Measurements from ENCODE around the gene DOCK1. TPM values are rescaled to one million over a fixed set of nuclear protein-coding genes. Genes with fewer than 3 reads are reported as not detected.

DOCK1 gene
- total RNA-seq, 4 donors from 2014 or later = 60.6 to 136 (median 92.7) TPM

DNA sequence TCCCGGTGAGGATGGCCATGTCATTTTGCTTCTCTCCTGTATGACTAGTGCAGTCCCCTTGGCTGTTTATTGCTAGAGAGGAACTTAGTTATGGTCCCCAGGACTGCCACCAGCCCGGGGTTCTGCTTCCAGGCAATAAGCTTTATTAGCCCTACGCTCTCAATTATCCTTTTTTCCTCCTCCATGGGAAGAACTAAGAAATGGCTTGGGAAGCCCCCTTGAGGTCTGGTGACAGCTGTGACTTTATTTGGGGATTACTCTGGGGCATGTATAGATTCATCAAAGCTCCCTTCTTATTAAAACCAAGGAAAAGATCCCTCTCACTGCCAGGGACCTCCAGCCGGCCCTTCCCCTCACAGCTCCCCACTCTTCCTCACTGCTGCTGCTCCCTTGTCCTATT, 446.3 kb downstream of the DOCK1 start:
- no peak for DNase-seq (ENCODE audit: low spot score in 2 of 2)
- Histone ChIP-seq H3K9me3 (no peaks in the 10 kb centered on the region), H3K4me1 (no peaks in the 10 kb centered on the region), H3K4me3 (no peak overlapping the region), H3K36me3 (peaks cover 11% of the 10 kb centered on the region), H3K27ac (no peak overlapping the region), H3K27me3 (no peaks in the 10 kb centered on the region)
- TF ChIP-seq EP300 (IDR thresholded peaks at IDR 0.05) (no peak), POLR2AphosphoS5 (IDR thresholded peaks at IDR 0.05) (no peak), POLR2A (IDR thresholded peaks at IDR 0.05) (no peak)
- WGBS = 89% methylated on average over 4 of the region's 4 CpGs

DNA sequence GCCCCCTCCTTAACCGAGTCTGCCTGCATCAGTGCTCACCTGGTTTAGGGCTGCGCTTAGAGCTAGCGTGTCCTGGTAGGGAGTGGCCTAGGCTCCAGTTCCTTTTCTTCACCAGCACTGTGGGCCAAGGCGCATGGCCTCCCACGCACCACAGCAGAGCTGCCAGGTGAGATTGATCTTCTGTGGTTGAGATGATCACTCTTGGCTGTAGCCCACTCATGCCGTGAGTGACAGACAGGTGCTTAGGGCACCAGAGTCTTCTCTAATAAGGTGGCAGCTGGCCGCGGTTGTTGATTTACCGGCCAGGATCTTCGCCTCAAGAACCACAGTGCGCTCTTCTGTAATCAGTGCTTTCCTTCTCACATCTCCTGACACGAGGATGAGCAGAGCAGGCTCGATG, 448.3 kb downstream of the DOCK1 start:
- TF ChIP-seq POLR2A (IDR thresholded peaks at IDR 0.05) (no peak), POLR2AphosphoS5 (IDR thresholded peaks at IDR 0.05) (no peak), EP300 (IDR thresholded peaks at IDR 0.05) (no peak)
- TF ChIP-seq, protein P1, sequence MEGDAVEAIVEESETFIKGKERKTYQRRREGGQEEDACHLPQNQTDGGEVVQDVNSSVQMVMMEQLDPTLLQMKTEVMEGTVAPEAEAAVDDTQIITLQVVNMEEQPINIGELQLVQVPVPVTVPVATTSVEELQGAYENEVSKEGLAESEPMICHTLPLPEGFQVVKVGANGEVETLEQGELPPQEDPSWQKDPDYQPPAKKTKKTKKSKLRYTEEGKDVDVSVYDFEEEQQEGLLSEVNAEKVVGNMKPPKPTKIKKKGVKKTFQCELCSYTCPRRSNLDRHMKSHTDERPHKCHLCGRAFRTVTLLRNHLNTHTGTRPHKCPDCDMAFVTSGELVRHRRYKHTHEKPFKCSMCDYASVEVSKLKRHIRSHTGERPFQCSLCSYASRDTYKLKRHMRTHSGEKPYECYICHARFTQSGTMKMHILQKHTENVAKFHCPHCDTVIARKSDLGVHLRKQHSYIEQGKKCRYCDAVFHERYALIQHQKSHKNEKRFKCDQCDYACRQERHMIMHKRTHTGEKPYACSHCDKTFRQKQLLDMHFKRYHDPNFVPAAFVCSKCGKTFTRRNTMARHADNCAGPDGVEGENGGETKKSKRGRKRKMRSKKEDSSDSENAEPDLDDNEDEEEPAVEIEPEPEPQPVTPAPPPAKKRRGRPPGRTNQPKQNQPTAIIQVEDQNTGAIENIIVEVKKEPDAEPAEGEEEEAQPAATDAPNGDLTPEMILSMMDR (IDR thresholded peaks at IDR 0.05) = no peak
- no peak for DNase-seq (ENCODE audit: low spot score in 2 of 2)
- WGBS = 88% methylated on average over 13 of the region's 13 CpGs
- Histone ChIP-seq H3K27ac (no peak overlapping the region), H3K9me3 (no peaks in the 10 kb centered on the region), H3K27me3 (no peaks in the 10 kb centered on the region), H3K4me1 (no peaks in the 10 kb centered on the region), H3K36me3 (peaks cover 15% of the 10 kb centered on the region), H3K4me3 (no peak overlapping the region)

DNA sequence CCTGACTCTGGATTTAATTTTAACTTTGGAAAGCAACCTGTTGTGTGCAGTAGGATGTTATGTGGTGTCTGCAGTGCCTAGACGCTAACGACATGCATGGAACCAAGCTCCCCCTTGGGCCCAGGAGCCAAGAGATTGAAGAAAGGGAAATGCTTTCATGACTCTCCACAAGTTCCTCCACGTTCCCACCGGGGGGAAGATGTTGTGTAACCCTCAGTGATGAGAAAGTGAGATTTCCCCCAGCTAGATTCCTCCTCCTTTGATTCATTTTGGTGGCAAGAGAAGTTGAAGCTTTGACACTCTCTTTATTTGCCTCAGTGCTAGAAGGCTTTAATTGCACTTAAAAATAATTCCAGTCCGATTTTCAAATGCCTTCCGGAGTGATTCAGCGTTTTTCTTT, 449.0 kb downstream of the DOCK1 start:
- Histone ChIP-seq H3K27ac (no peak overlapping the region), H3K27me3 (no peaks in the 10 kb centered on the region), H3K9me3 (no peaks in the 10 kb centered on the region), H3K4me3 (no peak overlapping the region), H3K36me3 (peaks cover 15% of the 10 kb centered on the region), H3K4me1 (no peaks in the 10 kb centered on the region)
- no peak for DNase-seq (ENCODE audit: low spot score in 2 of 2)
- 81% methylated on average over 7 of the region's 7 CpGs for WGBS
- TF ChIP-seq, protein P1 (IDR thresholded peaks at IDR 0.05) = no peak
- no peak for TF ChIP-seq POLR2AphosphoS5 (IDR thresholded peaks at IDR 0.05)
- no peak for TF ChIP-seq EP300 (IDR thresholded peaks at IDR 0.05)
- TF ChIP-seq POLR2A (IDR thresholded peaks at IDR 0.05) = no peak

DNA sequence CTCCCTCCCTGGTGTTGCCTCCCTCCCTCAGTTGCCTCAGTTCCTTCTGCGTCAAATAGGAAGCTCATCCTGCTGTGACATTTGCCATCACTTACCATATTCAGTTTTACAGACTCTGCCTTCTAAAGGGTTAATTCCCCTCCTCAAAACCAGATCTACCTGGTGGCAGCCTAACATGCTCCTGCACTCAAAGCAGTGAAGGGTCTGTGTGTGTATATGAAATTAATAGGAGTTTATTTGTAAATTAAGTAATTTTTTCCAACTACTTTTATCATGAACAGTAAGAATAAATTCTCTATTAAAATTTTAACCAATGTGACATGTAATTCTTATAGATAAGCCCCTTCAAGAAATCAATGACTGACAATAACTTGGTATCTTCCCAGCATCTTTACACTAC, 449.8 kb downstream of the DOCK1 start:
- 100% methylated on average over 1 of the region's 1 CpG for WGBS
- TF ChIP-seq POLR2A (IDR thresholded peaks at IDR 0.05) (no peak), EP300 (IDR thresholded peaks at IDR 0.05) (no peak), POLR2AphosphoS5 (IDR thresholded peaks at IDR 0.05) (no peak)
- TF ChIP-seq, protein P1 (IDR thresholded peaks at IDR 0.05) = no peak
- no peaks in the 10 kb centered on the region for H3K9me3 ChIP-seq

DNA sequence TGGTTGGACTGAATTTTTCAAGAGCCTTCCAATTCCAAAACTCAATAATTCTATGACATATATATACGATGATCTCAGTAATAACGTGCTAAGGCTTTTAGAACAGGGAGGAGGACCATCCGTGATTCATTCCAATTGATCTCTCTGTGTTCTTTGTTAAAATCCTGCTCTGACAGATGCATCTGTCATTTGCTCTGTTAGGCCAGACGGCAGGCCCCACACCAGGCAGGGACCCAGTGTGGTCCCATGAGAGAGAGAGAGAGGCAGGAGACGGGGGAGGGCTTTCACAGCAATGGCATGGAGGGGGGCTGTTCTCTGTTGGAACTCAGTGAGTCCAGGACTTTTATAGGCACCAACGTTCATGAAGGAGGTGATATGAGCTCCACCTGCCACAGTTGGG, 451.1 kb downstream of the DOCK1 start:
- no peak for DNase-seq (ENCODE audit: low spot score in 2 of 2)
- 90% methylated on average over 6 of the region's 6 CpGs for WGBS
- Histone ChIP-seq H3K4me1 (no peaks in the 10 kb centered on the region), H3K36me3 (peaks cover 15% of the 10 kb centered on the region), H3K4me3 (no peak overlapping the region), H3K27me3 (no peaks in the 10 kb centered on the region), H3K27ac (no peak overlapping the region), H3K9me3 (no peaks in the 10 kb centered on the region)
- TF ChIP-seq POLR2A (IDR thresholded peaks at IDR 0.05) (no peak), POLR2AphosphoS5 (IDR thresholded peaks at IDR 0.05) (no peak), EP300 (IDR thresholded peaks at IDR 0.05) (no peak)
- TF ChIP-seq, protein P1 (IDR thresholded peaks at IDR 0.05) = no peak

More for the DNA sequence above, 449.8 kb downstream of the DOCK1 start:
- Histone ChIP-seq H3K27me3 (no peaks in the 10 kb centered on the region), H3K4me3 (no peak overlapping the region), H3K27ac (no peak overlapping the region), H3K36me3 (peaks cover 15% of the 10 kb centered on the region), H3K4me1 (no peaks in the 10 kb centered on the region)
- no peak for DNase-seq (ENCODE audit: low spot score in 2 of 2)

DNA sequence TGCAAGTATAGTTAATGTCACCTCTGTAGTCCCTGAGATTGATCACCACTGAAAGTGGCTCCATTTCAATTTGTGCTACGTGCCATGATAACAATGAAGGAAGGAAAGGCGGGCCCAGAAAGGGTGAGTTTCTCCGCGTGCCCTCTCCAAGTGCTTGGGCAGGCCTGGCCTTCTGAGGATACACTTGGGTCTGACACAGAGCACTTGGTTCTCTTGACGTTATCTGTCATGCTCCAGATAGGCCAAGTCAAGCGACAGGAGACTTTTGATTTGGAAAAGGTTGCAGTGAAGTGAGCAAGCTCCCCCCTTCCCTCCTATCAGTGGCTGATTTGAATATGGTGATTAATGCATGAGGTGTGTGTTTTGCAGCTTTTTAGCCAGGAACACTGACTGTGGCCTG, 452.0 kb downstream of the DOCK1 start:
- no peak for DNase-seq (ENCODE audit: low spot score in 2 of 2)
- no peaks in the 10 kb centered on the region for H3K9me3 ChIP-seq

More for the DNA sequence above, 452.0 kb downstream of the DOCK1 start:
- Histone ChIP-seq H3K36me3 (peaks cover 19% of the 10 kb centered on the region), H3K27ac (no peak overlapping the region), H3K4me1 (no peaks in the 10 kb centered on the region), H3K27me3 (no peaks in the 10 kb centered on the region), H3K4me3 (no peak overlapping the region)
- TF ChIP-seq EP300 (IDR thresholded peaks at IDR 0.05) (no peak), POLR2A (IDR thresholded peaks at IDR 0.05) (no peak), POLR2AphosphoS5 (IDR thresholded peaks at IDR 0.05) (no peak)
- TF ChIP-seq, protein P1 (IDR thresholded peaks at IDR 0.05) = no peak
- 95% methylated on average over 6 of the region's 6 CpGs for WGBS
